Stomach (tissue), 4 donors: ENCODE results near the gene NUMB.

ENCODE experiments used
- CTCF ChIP-seq, 7 experiments: fragments of 450-650 bp in 4 of 7; fragments of 200-600 bp in 3 of 7; sonication (generic) in 3 of 7; IDR thresholded peaks; one replicate each; pipeline ENCODE4 v1.5.1; 2016 to 2019; ENCODE audit warnings: antibody characterized with exemption in 7 of 7, control low read depth in 2 of 7, mild to moderate bottlenecking in 1 of 7
- POLR2AphosphoS5 ChIP-seq, 3 donors: sonication (generic); formaldehyde crosslinking; IDR thresholded peaks; one replicate each; pipeline ENCODE4 v1.6.1; 2016; ENCODE audit warnings: antibody characterized with exemption in 3 of 3

- TF ChIP-seq CTCF (IDR thresholded peaks at IDR 0.05), result no peak
- TF ChIP-seq POLR2AphosphoS5 (IDR thresholded peaks at IDR 0.05), result no peak
These were observed 5.8 kb downstream of the NUMB start for GRCh38 chr14:73452341-73453186.
